Astrocyte (in vitro differentiated cells and primary cell): ENCODE measurements around the gene AHSP. TPM values are rescaled to one million over a fixed set of nuclear protein-coding genes. Genes with fewer than 3 reads are reported as not detected.

Source experiments
- DNase-seq: peaks from one replicate; pipeline ENCODE4 v3.0.0-alpha.2; 2010; ENCODE audit warnings: low read depth
- FAIRE-seq: peaks from 2 replicates; lab custom pipeline; 2011; peaks lifted over from hg19 to GRCh38; lab: Jason Lieb, UNC
- H2AFZ ChIP-seq: 2 replicates; pipeline ENCODE4 v1.6.0; 2012; ENCODE audit warnings: low read depth, low read length, inconsistent platforms
- H3K27ac ChIP-seq: 2 replicates; pipeline ENCODE4 v1.5.1; 2011; ENCODE audit warnings: low read depth, low read length, inconsistent platforms
- H3K27me3 ChIP-seq: 2 replicates; pipeline ENCODE4 v1.6.0; 2011; ENCODE audit warnings: low read length, inconsistent platforms; ENCODE audit not compliant: insufficient read depth
- H3K36me3 ChIP-seq: 2 replicates; pipeline ENCODE4 v1.5.1; 2011; ENCODE audit warnings: low read length, inconsistent platforms; ENCODE audit not compliant: insufficient read depth
- H3K4me1 ChIP-seq: 2 replicates; pipeline ENCODE4 v1.5.1; 2011; ENCODE audit warnings: low read length, inconsistent platforms; ENCODE audit not compliant: insufficient read depth
- H3K4me2 ChIP-seq: 2 replicates; pipeline ENCODE4 v1.6.0; 2012; ENCODE audit warnings: low read length, inconsistent platforms
- H3K4me3 ChIP-seq: 2 replicates; pipeline ENCODE4 v1.5.1; 2011; ENCODE audit warnings: low read depth, mild to moderate bottlenecking, low read length, inconsistent platforms; ENCODE audit not compliant: insufficient read depth
- H3K79me2 ChIP-seq: 2 replicates; pipeline ENCODE4 v1.6.0; 2012; ENCODE audit warnings: mild to moderate bottlenecking, low read length, inconsistent platforms; ENCODE audit not compliant: insufficient read depth
- H3K9ac ChIP-seq: 2 replicates; pipeline ENCODE4 v1.6.0; 2012; ENCODE audit warnings: mild to moderate bottlenecking, low read length, inconsistent platforms
- H3K9me3 ChIP-seq: 2 replicates; pipeline ENCODE4 v1.5.1; 2012; ENCODE audit warnings: low read depth, mild to moderate bottlenecking, low read length, inconsistent platforms; ENCODE audit not compliant: insufficient read depth
- H4K20me1 ChIP-seq: 2 replicates; pipeline ENCODE4 v1.6.0; 2012; ENCODE audit warnings: low read length, inconsistent platforms; ENCODE audit not compliant: insufficient read depth
- H3K27ac Mint-ChIP-seq: one replicate; pipeline ENCODE4 v1.8.0; 2021; ENCODE audit warnings: mild to moderate bottlenecking, mixed read lengths; ENCODE audit not compliant: unreplicated experiment
- H3K27me3 Mint-ChIP-seq: one replicate; pipeline ENCODE4 v1.8.0; 2021; ENCODE audit warnings: low read depth, mixed read lengths; ENCODE audit not compliant: unreplicated experiment
- H3K36me3 Mint-ChIP-seq: one replicate; pipeline ENCODE4 v1.8.0; 2021; ENCODE audit warnings: low read depth, mixed read lengths; ENCODE audit not compliant: unreplicated experiment
- H3K4me1 Mint-ChIP-seq: one replicate; pipeline ENCODE4 v1.8.0; 2021; ENCODE audit warnings: low read depth, mixed read lengths; ENCODE audit not compliant: unreplicated experiment
- H3K4me3 Mint-ChIP-seq: one replicate; pipeline ENCODE4 v1.8.0; 2021; ENCODE audit warnings: mild to moderate bottlenecking, moderate library complexity, mixed read lengths; ENCODE audit not compliant: unreplicated experiment
- H3K9me3 Mint-ChIP-seq: one replicate; pipeline ENCODE4 v1.8.0; 2021; ENCODE audit warnings: mild to moderate bottlenecking, mixed read lengths; ENCODE audit not compliant: unreplicated experiment
- EZH2 ChIP-seq: IDR thresholded peaks from 2 replicates; pipeline ENCODE4 v1.6.1; 2012; ENCODE audit warnings: mild to moderate bottlenecking, low read length, inconsistent platforms; ENCODE audit not compliant: insufficient read depth
- total RNA-seq: library from RNA; stranded (reverse); gene quantifications from 2 replicates; pipeline ENCODE4 v1.2.1, GENCODE V29; 2021
- TF ChIP-seq, protein P1 (sequence below): IDR thresholded peaks from 2 replicates; pipeline ENCODE4 v1.5.1; 2011; ENCODE audit warnings: low read depth, mild to moderate bottlenecking, inconsistent platforms, low read length, moderate library complexity; ENCODE audit not compliant: insufficient read depth

Gene AHSP
- total RNA-seq, 1 donor from 2014 or later: not detected

DNA sequence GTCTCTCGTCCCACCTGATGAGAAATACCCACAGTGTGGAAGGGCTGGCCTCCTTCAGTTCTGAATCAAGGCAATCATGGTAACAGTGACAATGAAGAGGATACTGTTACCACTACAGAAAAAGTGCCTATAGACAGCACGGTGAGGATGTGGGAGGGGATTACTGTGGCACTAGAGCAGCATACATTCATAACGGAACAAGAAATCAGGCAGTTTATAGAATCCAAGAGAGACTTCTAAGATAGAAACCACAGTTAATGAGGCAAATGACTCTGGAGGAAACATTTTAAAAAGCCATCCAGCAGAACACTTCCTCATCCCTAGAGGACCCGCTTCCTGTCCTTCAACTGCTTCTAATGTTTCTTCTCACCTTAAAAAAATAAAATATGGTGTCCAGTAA is 22.2 kb upstream of the AHSP start:
- Histone ChIP-seq H3K9ac (no peak overlapping the region), H4K20me1 (peaks cover 8% of the 10 kb centered on the region), H3K4me3 (no peak overlapping the region), H2AFZ (no peak overlapping the region), H3K4me1 (peaks cover 3% of the 10 kb centered on the region), H3K36me3 (peaks cover 3% of the 10 kb centered on the region), H3K27ac (no peak overlapping the region), H3K9me3 (no peaks in the 10 kb centered on the region), H3K79me2 (peaks cover 36% of the 10 kb centered on the region), H3K27me3 (no peaks in the 10 kb centered on the region), H3K4me2 (no peak overlapping the region)
- TF ChIP-seq EZH2: no peak
- TF ChIP-seq, protein P1, sequence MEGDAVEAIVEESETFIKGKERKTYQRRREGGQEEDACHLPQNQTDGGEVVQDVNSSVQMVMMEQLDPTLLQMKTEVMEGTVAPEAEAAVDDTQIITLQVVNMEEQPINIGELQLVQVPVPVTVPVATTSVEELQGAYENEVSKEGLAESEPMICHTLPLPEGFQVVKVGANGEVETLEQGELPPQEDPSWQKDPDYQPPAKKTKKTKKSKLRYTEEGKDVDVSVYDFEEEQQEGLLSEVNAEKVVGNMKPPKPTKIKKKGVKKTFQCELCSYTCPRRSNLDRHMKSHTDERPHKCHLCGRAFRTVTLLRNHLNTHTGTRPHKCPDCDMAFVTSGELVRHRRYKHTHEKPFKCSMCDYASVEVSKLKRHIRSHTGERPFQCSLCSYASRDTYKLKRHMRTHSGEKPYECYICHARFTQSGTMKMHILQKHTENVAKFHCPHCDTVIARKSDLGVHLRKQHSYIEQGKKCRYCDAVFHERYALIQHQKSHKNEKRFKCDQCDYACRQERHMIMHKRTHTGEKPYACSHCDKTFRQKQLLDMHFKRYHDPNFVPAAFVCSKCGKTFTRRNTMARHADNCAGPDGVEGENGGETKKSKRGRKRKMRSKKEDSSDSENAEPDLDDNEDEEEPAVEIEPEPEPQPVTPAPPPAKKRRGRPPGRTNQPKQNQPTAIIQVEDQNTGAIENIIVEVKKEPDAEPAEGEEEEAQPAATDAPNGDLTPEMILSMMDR: no peak
- FAIRE-seq (no peak), DNase-seq (no peak)
- H3K9me3 Mint-ChIP-seq: no peaks in the 10 kb centered on the region
- H3K36me3 Mint-ChIP-seq: no peaks in the 10 kb centered on the region
- peaks cover 24% of the 10 kb centered on the region for H3K4me1 Mint-ChIP-seq
- no peak overlapping the region for H3K27ac Mint-ChIP-seq
- H3K4me3 Mint-ChIP-seq: no peak overlapping the region
- H3K27me3 Mint-ChIP-seq: no peaks in the 10 kb centered on the region

DNA sequence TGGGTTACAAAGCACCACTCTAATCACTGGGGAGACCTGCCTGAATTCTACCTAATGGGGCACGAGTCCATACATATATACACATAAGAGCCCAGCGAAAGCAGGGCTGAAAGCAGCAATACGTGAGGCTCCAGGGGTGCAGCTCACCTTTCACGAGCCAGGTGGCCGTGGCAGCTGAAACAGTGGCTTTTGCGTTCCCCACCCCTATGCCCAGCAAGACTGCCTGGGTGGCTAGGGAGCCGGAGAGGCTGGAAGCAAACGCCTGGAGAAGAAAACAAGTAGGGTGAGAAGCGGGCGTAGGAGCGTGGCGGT is 20.1 kb upstream of the AHSP start:
- Histone ChIP-seq H3K27me3 (no peaks in the 10 kb centered on the region), H3K9ac (peak overlapping the region; percentile 98), H3K79me2 (peaks cover 31% of the 10 kb centered on the region), H3K4me2 (peak overlapping the region; percentile 95), H3K27ac (peak overlapping the region; percentile 92), H3K4me3 (peak overlapping the region; percentile 90), H4K20me1 (no peaks in the 10 kb centered on the region), H2AFZ (peak overlapping the region; percentile 79), H3K36me3 (no peaks in the 10 kb centered on the region), H3K9me3 (peaks cover 2% of the 10 kb centered on the region), H3K4me1 (peaks cover 3% of the 10 kb centered on the region)
- DNase-seq (no peak), FAIRE-seq (no peak)
- Mint-ChIP-seq H3K9me3 (no peaks in the 10 kb centered on the region), H3K27me3 (peaks cover 3% of the 10 kb centered on the region), H3K27ac (peak overlapping the region; percentile 91), H3K36me3 (no peaks in the 10 kb centered on the region), H3K4me1 (peaks cover 18% of the 10 kb centered on the region), H3K4me3 (peak overlapping the region; percentile 93)
- TF ChIP-seq, protein P1: no peak
- no peak for TF ChIP-seq EZH2

DNA sequence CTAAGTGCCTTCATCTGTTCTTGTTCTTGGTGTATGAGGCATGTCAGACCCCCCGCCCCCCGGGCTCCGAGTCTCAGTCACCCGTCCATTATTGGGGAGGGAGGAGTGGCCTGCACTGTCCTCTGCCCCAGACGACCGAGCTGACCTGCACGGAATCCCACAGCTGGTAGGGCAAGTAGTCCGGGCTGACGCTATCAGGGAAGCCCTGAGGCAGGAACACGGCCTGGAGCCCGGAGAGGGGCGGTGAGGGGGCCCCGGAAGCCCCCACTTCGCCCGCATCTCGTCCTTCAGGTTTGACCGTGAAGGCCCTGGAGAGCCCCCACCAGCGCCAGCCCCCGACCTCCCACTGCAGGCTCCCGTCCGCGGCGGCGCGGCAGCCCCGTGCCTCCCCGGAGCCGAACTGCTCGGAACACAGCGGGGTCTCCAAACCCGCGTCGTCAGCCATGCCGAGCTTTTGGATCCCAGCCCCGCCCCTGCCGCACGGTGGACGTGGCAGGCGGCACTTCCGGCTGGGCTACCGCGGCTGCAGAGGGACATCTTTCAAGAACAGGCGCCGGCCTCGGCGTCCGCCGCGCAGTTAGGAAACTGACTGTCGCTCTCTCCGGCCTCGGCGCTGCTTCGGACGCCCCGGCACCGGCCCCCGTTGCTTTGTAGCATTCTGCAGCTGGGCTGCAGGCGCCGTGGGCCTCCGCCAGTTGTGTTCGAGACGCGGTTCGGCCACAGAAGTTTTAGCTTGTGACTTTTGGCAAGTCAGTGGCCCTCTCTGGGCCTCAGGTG is 19.6 kb upstream of the AHSP start, which contains the start of gene RUSF1:
Gene RUSF1, minus strand, starts transcription at position 463 of the 777 bp plus-strand sequence. Its CDS starts 18 bp downstream, at position 445.
- H3K4me1 Mint-ChIP-seq: peaks cover 17% of the 10 kb centered on the region
- peaks cover 3% of the 10 kb centered on the region for H3K27me3 Mint-ChIP-seq
- no peaks in the 10 kb centered on the region for H4K20me1 ChIP-seq
- peak within 1 kb of the TSS; percentile 79 for H2AFZ ChIP-seq
- H3K9ac ChIP-seq: peak within 1 kb of the TSS; percentile 98
- peak within 1 kb of the TSS; percentile 95 for H3K4me2 ChIP-seq
- H3K79me2 ChIP-seq: peaks cover 31% of the 10 kb centered on the region
- FAIRE-seq (no peak), DNase-seq (peak; percentile 81)
- H3K27ac ChIP-seq: peak within 1 kb of the TSS; percentile 92
- peaks cover 3% of the 10 kb centered on the region for H3K9me3 ChIP-seq
- H3K27ac Mint-ChIP-seq: peak within 1 kb of the TSS; percentile 95
- no peaks in the 10 kb centered on the region for H3K36me3 ChIP-seq
- TF ChIP-seq, protein P1: no peak
- no peak for TF ChIP-seq EZH2
- H3K4me3 ChIP-seq: peak within 1 kb of the TSS; percentile 90
- H3K9me3 Mint-ChIP-seq: peaks cover 2% of the 10 kb centered on the region
- H3K36me3 Mint-ChIP-seq: no peaks in the 10 kb centered on the region
- H3K4me1 ChIP-seq: peaks cover 3% of the 10 kb centered on the region
- H3K4me3 Mint-ChIP-seq: peak within 1 kb of the TSS; percentile 93
- no peaks in the 10 kb centered on the region for H3K27me3 ChIP-seq
